Activated CD8-positive, alpha-beta memory T cell treated with anti-CD3 and anti-CD28 coated beads for 36 hours (primary cell): Measurements from ENCODE around the gene RSRP1. TPM values are rescaled to one million over a fixed set of nuclear protein-coding genes. Genes with fewer than 3 reads are reported as not detected.

ENCODE experiments used
- CTCF ChIA-PET: fragments of 350-600 bp; sonication (Branson Sonifier 250); formaldehyde crosslinking; loops from one replicate; lab custom pipeline; 2021; ENCODE audit warnings: antibody characterized with exemption; lab: Charles Lee
- POLR2A ChIA-PET: fragments of 350-600 bp; sonication (Branson Sonifier 250); formaldehyde crosslinking; loops from one replicate; lab custom pipeline; 2021; ENCODE audit warnings: antibody characterized with exemption; lab: Charles Lee
- total RNA-seq, 2 experiments: library from RNA; stranded (reverse); gene quantifications; one replicate each; pipeline ENCODE4 v1.2.3, GENCODE V29; 2021

The RSRP1 gene
- total RNA-seq, 2 experiments from 2014 or later = 81.0 to 95.0 TPM

GRCh38 chr1:25199819-25200620 lies 47.2 kb downstream of the RSRP1 start:
- POLR2A ChIA-PET = interaction anchor here (0.6 kb wide), 1 partner anchor 496 kb away, joined by 3 read pairs; no protein-coding TSS in a partner anchor
- CTCF ChIA-PET = no interaction called here

GRCh38 chr1:25198663-25199252 lies 48.5 kb downstream of the RSRP1 start:
- ChIA-PET POLR2A (no interaction called here), CTCF (no interaction called here)

GRCh38 chr1:25197982-25198662 lies 49.1 kb downstream of the RSRP1 start:
- ChIA-PET CTCF (no interaction called here), POLR2A (no interaction called here)

- ChIA-PET CTCF (no interaction called here), POLR2A (no interaction called here)
Observed at GRCh38 chr1:25197235-25197975, 49.8 kb downstream of the RSRP1 start.

- ChIA-PET CTCF (no interaction called here), POLR2A (no interaction called here)
Observed at GRCh38 chr1:25196830-25197229, 50.4 kb downstream of the RSRP1 start.

GRCh38 chr1:25195835-25196234 lies 51.4 kb downstream of the RSRP1 start:
- ChIA-PET CTCF (no interaction called here), POLR2A (no interaction called here)

GRCh38 chr1:25194572-25195020 lies 52.7 kb downstream of the RSRP1 start:
- POLR2A ChIA-PET = no interaction called here
- CTCF ChIA-PET = no interaction called here

- ChIA-PET CTCF (interaction anchor here (0.7 kb wide), 1 partner anchor 459 kb away, joined by 3 read pairs; no protein-coding TSS in a partner anchor), POLR2A (no interaction called here)
Observed at GRCh38 chr1:25194054-25194453, 53.2 kb downstream of the RSRP1 start.

- POLR2A ChIA-PET = no interaction called here
- CTCF ChIA-PET = interaction anchor here (1.0 kb wide), 1 partner anchor 14 kb away, joined by 3 read pairs; no protein-coding TSS in a partner anchor
Observed at GRCh38 chr1:25193229-25193628, 54.0 kb downstream of the RSRP1 start.

Other genes with a start within 250 kb of the RSRP1 start
- gene SYF2, start 15.0 kb downstream of the RSRP1 start, total RNA-seq = 10 to 100 TPM; 30.6 to 33.7 TPM
- not detected for gene RHD, start 25.1 kb upstream of the RSRP1 start, total RNA-seq
- gene TMEM50A, start 90.9 kb upstream of the RSRP1 start, total RNA-seq = 100 to 1,000 TPM; 111 TPM
- gene RHCE, start 173.4 kb upstream of the RSRP1 start, total RNA-seq = under 1 TPM; 0.23 to 0.29 TPM
- 10 to 100 TPM; 15.0 to 16.4 TPM for gene MACO1, start 183.4 kb upstream of the RSRP1 start, total RNA-seq